H1 (cell line): ENCODE data around the gene PTPRE. TPM values are rescaled to one million over a fixed set of nuclear protein-coding genes. Genes with fewer than 3 reads are reported as not detected.

ENCODE experiments used
- CHD7 ChIP-seq: fragments of 300-600 bp; sonication (generic); IDR thresholded peaks from 2 replicates; pipeline ENCODE4 v1.7.1; 2012; ENCODE audit warnings: low read length, moderate library complexity, mild to moderate bottlenecking, inconsistent platforms; ENCODE audit not compliant: insufficient replicate concordance
- CTBP2 ChIP-seq: IDR thresholded peaks from 2 replicates; pipeline ENCODE4 v1.7.0; 2011; ENCODE audit warnings: borderline replicate concordance, mild to moderate bottlenecking, moderate library complexity, mixed read lengths, low read length; ENCODE audit not compliant: insufficient read depth, insufficient read length
- HDAC2 ChIP-seq, 2 experiments: fragments of 300-600 bp in 1 of 2; sonication (generic) in 1 of 2; IDR thresholded peaks; 2 replicates each; pipeline ENCODE4 v1.6.1; 2011 to 2012; ENCODE audit warnings: low read depth in 2 of 2, low read length in 2 of 2, mild to moderate bottlenecking in 2 of 2, moderate library complexity in 2 of 2, borderline replicate concordance in 1 of 2, inconsistent platforms in 1 of 2
- NRF1 ChIP-seq: IDR thresholded peaks from 2 replicates; pipeline ENCODE4 v1.6.1; 2011; ENCODE audit warnings: mild to moderate bottlenecking, low read depth, low read length, improper control_type of control experiment
- RFX5 ChIP-seq: IDR thresholded peaks from 2 replicates; pipeline ENCODE4 v1.6.1; 2011; ENCODE audit warnings: low read depth, low read length, improper control_type of control experiment, borderline replicate concordance
- RNF2 ChIP-seq: fragments of 200-900, 300-1000 bp; sonication (generic); IDR thresholded peaks from 2 replicates; pipeline ENCODE4 v1.7.1; 2016; ENCODE audit warnings: borderline replicate concordance, low read depth, mild to moderate bottlenecking, antibody characterized with exemption, low read length; ENCODE audit not compliant: poor library complexity, severe bottlenecking; ENCODE audit errors: missing control alignments
- SP1 ChIP-seq: IDR thresholded peaks from 2 replicates; pipeline ENCODE4 v1.6.1; 2011; ENCODE audit warnings: low read depth, low read length
- SRF ChIP-seq: IDR thresholded peaks from 2 replicates; pipeline ENCODE4 v1.6.1; 2011; ENCODE audit warnings: mild to moderate bottlenecking, low read depth, low read length, moderate library complexity
- TBP ChIP-seq: IDR thresholded peaks from 2 replicates; pipeline ENCODE4 v1.6.1; 2011; ENCODE audit warnings: low read depth, low read length, improper control_type of control experiment
- TEAD4 ChIP-seq: IDR thresholded peaks from 2 replicates; pipeline ENCODE4 v1.6.1; 2012; ENCODE audit warnings: low read depth, low read length, inconsistent platforms, mixed read lengths
- YY1 ChIP-seq: IDR thresholded peaks from 2 replicates; pipeline ENCODE4 v1.6.1; 2011; ENCODE audit warnings: low read depth, mild to moderate bottlenecking, low read length
- polyA plus RNA-seq, 7 experiments: library from polyadenylated mRNA; depleted of rRNA in 3 of 7; stranded (reverse) in 5 of 7; unstranded in 2 of 7; fragments of >200 nt in 5 of 7; fragments of 200-250 nt in 2 of 7; gene quantifications; 1 replicate in 5 of 7; 2 replicates in 1 of 7; 4 replicates in 1 of 7; pipeline versions ENCODE4 v1.2.1 to v1.2.3, GENCODE V29; 2011 to 2013; ENCODE audit warnings: missing spikeins in 2 of 7, mixed read lengths in 2 of 7
- total RNA-seq: library from RNA; stranded (reverse); fragmentation: NEBNext Ultra II Directional; extraction: Animal tissue kit (Norgen Biotek cat#: 25700); gene quantifications from 2 replicates; pipeline ENCODE4 v1.2.1, GENCODE V29; 2021

The PTPRE gene
- total and polyA plus RNA-seq, 2 of the 8 experiments (the other 6 are each of a cell fraction or from before 2014, with no cell fraction given): 0.33 to 0.54 TPM

GRCh38 chr10:127899766-127900387 lies 7.0 kb upstream of the PTPRE start (continued):
- no peak for TF ChIP-seq CHD7
- no peak for TF ChIP-seq TEAD4
- TF ChIP-seq HDAC2 (IDR thresholded peaks at IDR 0.05; ENCODE audit: borderline replicate concordance in 1 of 2, low read depth in 2 of 2, low read length in 2 of 2): no peak
- TF ChIP-seq TBP: no peak
- no peak for TF ChIP-seq NRF1
- no peak for TF ChIP-seq RFX5
- TF ChIP-seq CTBP2: no peak
- TF ChIP-seq SP1: no peak
- no peak for TF ChIP-seq SRF
- no peak for TF ChIP-seq YY1
- TF ChIP-seq RNF2: no peak
